SK-N-SH (cell line): ENCODE data around the gene TNFRSF21. TPM values are rescaled to one million over a fixed set of nuclear protein-coding genes. Genes with fewer than 3 reads are reported as not detected.

Experiments used
- CTCF ChIA-PET: fragments of 300-600, 350-600 bp; formaldehyde crosslinking; extraction: SDS; loops from one replicate; lab custom pipeline; 2021; lab: Yijun Ruan, JAX
- POLR2A ChIA-PET: fragments of 350-600 bp; sonication (Branson Sonifier 250); formaldehyde crosslinking; extraction: SDS; loops from one replicate; lab custom pipeline; 2020; ENCODE audit warnings: antibody characterized with exemption, inconsistent platforms; lab: Yijun Ruan, JAX
- DNase-seq: peaks from one replicate; pipeline ENCODE4 v3.0.0; 2012
- H2AFZ ChIP-seq: fragments of 200-600 bp; sonication (generic); 2 replicates; pipeline ENCODE4 v1.8.1; 2016; ENCODE audit warnings: antibody characterized with exemption, mild to moderate bottlenecking, low read depth
- H3F3A ChIP-seq: fragments of 200-600 bp; sonication (generic); replicated peaks from 2 replicates; pipeline ENCODE3; 2016; ENCODE audit warnings: antibody characterized with exemption, mild to moderate bottlenecking; ENCODE audit not compliant: insufficient read depth
- H3K27ac ChIP-seq, 2 experiments: fragments of 200-500 bp in 1 of 2; fragments of 200-600 bp in 1 of 2; sonication (Bioruptor generic) in 1 of 2; sonication (generic), shearing (Covaris generic) in 1 of 2; 2 replicates each; pipeline versions ENCODE4 v1.5.1 to v1.6.1; 2014 to 2016; ENCODE audit warnings: low read depth in 2 of 2, inconsistent platforms in 1 of 2, low read length in 1 of 2, mild to moderate bottlenecking in 1 of 2, mixed read lengths in 1 of 2
- H3K27me3 ChIP-seq: fragments of 200-600 bp; sonication (generic), shearing (Covaris generic); 2 replicates; pipeline ENCODE4 v1.6.1; 2016; ENCODE audit warnings: mixed run types; ENCODE audit not compliant: insufficient read depth
- H3K36me3 ChIP-seq, 2 experiments: fragments of 200-500 bp in 1 of 2; fragments of 200-600 bp in 1 of 2; sonication (Bioruptor generic) in 1 of 2; sonication (generic) in 1 of 2; replicated peaks in 1 of 2; 2 replicates each; pipeline versions ENCODE3 to v1.5.1; 2014 to 2016; ENCODE audit warnings: low read length in 1 of 2, mild to moderate bottlenecking in 1 of 2; ENCODE audit not compliant: insufficient read depth in 2 of 2, control insufficient read depth in 1 of 2
- H3K4me1 ChIP-seq, 2 experiments: fragments of 200-500 bp in 1 of 2; fragments of 200-600 bp in 1 of 2; sonication (Bioruptor generic) in 1 of 2; sonication (generic), shearing (Covaris generic) in 1 of 2; 2 replicates each; pipeline versions ENCODE4 v1.5.1 to v1.6.1; 2014 to 2016; ENCODE audit warnings: low read depth in 1 of 2, low read length in 1 of 2, mixed run types in 1 of 2; ENCODE audit not compliant: insufficient read depth in 2 of 2, control insufficient read depth in 1 of 2
- H3K4me2 ChIP-seq: fragments of 200-600 bp; sonication (generic), shearing (Covaris generic); 2 replicates; pipeline ENCODE4 v1.6.1; 2017; ENCODE audit warnings: mixed run types
- H3K4me3 ChIP-seq, 2 experiments: fragments of 200-500 bp in 1 of 2; fragments of 200-600 bp in 1 of 2; sonication (Bioruptor generic) in 1 of 2; sonication (generic), shearing (Covaris generic) in 1 of 2; 2 replicates each; pipeline versions ENCODE4 v1.5.1 to v1.8.1; 2014 to 2016; ENCODE audit warnings: low read depth in 2 of 2, inconsistent platforms in 1 of 2, low read length in 1 of 2, mild to moderate bottlenecking in 1 of 2, mixed read lengths in 1 of 2, moderate library complexity in 1 of 2
- H3K79me2 ChIP-seq: fragments of 200-600 bp; sonication (generic); 2 replicates; pipeline ENCODE4 v1.8.1; 2017; ENCODE audit warnings: mild to moderate bottlenecking; ENCODE audit not compliant: insufficient read depth
- H3K9ac ChIP-seq: fragments of 200-600 bp; sonication (generic); 2 replicates; pipeline ENCODE4 v1.6.1; 2017; ENCODE audit warnings: mixed run types
- H3K9me2 ChIP-seq: fragments of 200-600 bp; sonication (generic); 2 replicates; pipeline ENCODE4 v1.6.1; 2017; ENCODE audit warnings: mixed run types
- H3K9me3 ChIP-seq: fragments of 200-600 bp; sonication (generic); 2 replicates; pipeline ENCODE4 v1.6.1; 2017; ENCODE audit warnings: mixed run types, mild to moderate bottlenecking, moderate library complexity
- H4K20me1 ChIP-seq: fragments of 200-600 bp; sonication (generic); 2 replicates; pipeline ENCODE4 v1.6.1; 2017; ENCODE audit warnings: mild to moderate bottlenecking, mixed run types; ENCODE audit not compliant: insufficient read depth
- CHD2 ChIP-seq: fragments of 150-350 bp; IDR thresholded peaks from 2 replicates; pipeline ENCODE4 v1.6.1; 2018; ENCODE audit warnings: low read length; ENCODE audit not compliant: partially characterized antibody
- EZH2phosphoT487 ChIP-seq: fragments of 200-600 bp; sonication (generic); IDR thresholded peaks from 2 replicates; pipeline ENCODE4 v1.6.1; 2017; ENCODE audit warnings: low read depth, mixed run types, mild to moderate bottlenecking, antibody characterized with exemption, moderate library complexity, borderline replicate concordance
- IRF3 ChIP-seq: fragments of 150-350 bp; IDR thresholded peaks from 2 replicates; pipeline ENCODE4 v1.6.1; 2016; ENCODE audit warnings: mild to moderate bottlenecking, low read depth, low read length
- MXI1 ChIP-seq: IDR thresholded peaks from 2 replicates; pipeline ENCODE4 v1.6.1; 2012; ENCODE audit warnings: mild to moderate bottlenecking, low read depth, low read length, improper control_type of control experiment
- REST ChIP-seq: IDR thresholded peaks from 2 replicates; pipeline ENCODE4 v1.6.1; 2012; ENCODE audit warnings: mild to moderate bottlenecking, low read depth, low read length, moderate library complexity
- SIN3A ChIP-seq: IDR thresholded peaks from 2 replicates; pipeline ENCODE4 v1.6.1; 2012; ENCODE audit warnings: low read depth, mild to moderate bottlenecking, low read length, moderate library complexity, borderline replicate concordance
- SMC3 ChIP-seq: IDR thresholded peaks from 2 replicates; pipeline ENCODE4 v1.6.1; 2012; ENCODE audit warnings: low read depth, low read length, improper control_type of control experiment
- TAF1 ChIP-seq: IDR thresholded peaks from 2 replicates; pipeline ENCODE4 v1.6.1; 2012; ENCODE audit warnings: low read depth, mild to moderate bottlenecking, low read length, moderate library complexity, borderline replicate concordance
- USF1 ChIP-seq: IDR thresholded peaks from 2 replicates; pipeline ENCODE4 v1.4.0; 2012; ENCODE audit warnings: low read depth, borderline replicate concordance
- USF2 ChIP-seq: fragments of 150-350 bp; IDR thresholded peaks from 2 replicates; pipeline ENCODE4 v1.6.1; 2017; ENCODE audit warnings: antibody characterized with exemption, low read length, low read depth, borderline replicate concordance
- ZBTB33 ChIP-seq: IDR thresholded peaks from 2 replicates; pipeline ENCODE4 v1.4.0; 2012; ENCODE audit warnings: low read depth, borderline replicate concordance
- WGBS: methylation state at CpG from one replicate; pipeline ENCODE4 v1.1.6; 2017; ENCODE audit warnings: low lambda C conversion rate; 5-methylcytosine and 5-hydroxymethylcytosine counted together
- polyA plus RNA-seq, 3 experiments: library from polyadenylated mRNA; depleted of rRNA; stranded (reverse); fragments of >200 nt; gene quantifications; 2 replicates each; pipeline ENCODE4 v1.2.3, GENCODE V29; 2012

Gene TNFRSF21
- polyA plus RNA-seq, 1 of the 3 experiments (the other 2 are of a cell fraction), result 9.2 TPM

- 97% methylated on average over 10 of the region's 15 CpGs for WGBS
- H3K36me3 ChIP-seq, result no peaks in the 10 kb centered on the region
- TF ChIP-seq USF2 (no peak), CHD2 (no peak), SMC3 (no peak), TAF1 (no peak), REST (no peak), MXI1 (no peak), SIN3A (no peak), ZBTB33 (no peak), EZH2phosphoT487 (no peak), USF1 (no peak), IRF3 (no peak)
- H3K9me2 ChIP-seq, result no peaks in the 10 kb centered on the region
- no peaks in the 10 kb centered on the region for H3K27me3 ChIP-seq
- no peak overlapping the region for H3K9ac ChIP-seq
- peaks cover 0 to 9% of the 10 kb centered on the region in 2 experiments; a peak in 2 of 4 replicates for H3K4me1 ChIP-seq
- no peaks in the 10 kb centered on the region for H4K20me1 ChIP-seq
- DNase-seq, result no peak
- CTCF ChIA-PET, result interaction anchor here (1.3 kb wide), 1 partner anchor 16 kb away, joined by 3 read pairs; no protein-coding TSS in a partner anchor
- no peak overlapping the region for H3K4me2 ChIP-seq
- H3K79me2 ChIP-seq, result no peaks in the 10 kb centered on the region
- POLR2A ChIA-PET, result no interaction called here
- H3K9me3 ChIP-seq, result no peaks in the 10 kb centered on the region
- H2AFZ ChIP-seq, result no peak overlapping the region
- no peak overlapping the region for H3K4me3 ChIP-seq
- no peak overlapping the region for H3K27ac ChIP-seq
- no peaks in the 10 kb centered on the region for H3F3A ChIP-seq
These were observed 56.6 kb downstream of the TNFRSF21 start for GRCh38 chr6:47253136-47253535.
